H9 (cell line): ENCODE data around the gene COL28A1. TPM values are rescaled to one million over a fixed set of nuclear protein-coding genes. Genes with fewer than 3 reads are reported as not detected.

Source experiments
- DNase-seq: peaks from one replicate; pipeline ENCODE4 v3.0.0-alpha.2; 2017
- H2AFZ ChIP-seq: one replicate; pipeline ENCODE4 v1.6.1; 2013; ENCODE audit warnings: mild to moderate bottlenecking, low read length, control low read depth, moderate library complexity
- H2AK5ac ChIP-seq: 2 replicates; pipeline ENCODE4 v1.6.1; 2013; ENCODE audit warnings: low read length, control low read depth, mixed read lengths; ENCODE audit not compliant: insufficient read length
- H2BK120ac ChIP-seq: one replicate; pipeline ENCODE4 v1.6.1; 2013; ENCODE audit warnings: low read depth, mild to moderate bottlenecking, low read length, control low read depth, inconsistent platforms; ENCODE audit not compliant: poor library complexity, severe bottlenecking
- H2BK12ac ChIP-seq: 2 replicates; pipeline ENCODE4 v1.6.1; 2013; ENCODE audit warnings: low read length, control low read depth, mixed read lengths, low read depth; ENCODE audit not compliant: insufficient read length
- H2BK15ac ChIP-seq: 2 replicates; pipeline ENCODE4 v1.6.1; 2013; ENCODE audit warnings: low read depth, low read length, control low read depth
- H2BK20ac ChIP-seq: one replicate; pipeline ENCODE4 v1.6.1; 2013; ENCODE audit warnings: low read depth, mild to moderate bottlenecking, low read length, control low read depth, inconsistent platforms; ENCODE audit not compliant: poor library complexity, severe bottlenecking
- H2BK5ac ChIP-seq: 2 replicates; pipeline ENCODE4 v1.6.1; 2013; ENCODE audit warnings: low read length, control low read depth, mixed read lengths; ENCODE audit not compliant: insufficient read length
- H3K14ac ChIP-seq: 2 replicates; pipeline ENCODE4 v1.6.1; 2013; ENCODE audit warnings: low read length, control low read depth; ENCODE audit not compliant: insufficient read depth
- H3K18ac ChIP-seq: 2 replicates; pipeline ENCODE4 v1.6.1; 2013; ENCODE audit warnings: low read depth, mild to moderate bottlenecking, mixed read lengths, low read length, control low read depth; ENCODE audit not compliant: insufficient read length
- H3K23ac ChIP-seq: 2 replicates; pipeline ENCODE4 v1.6.1; 2013; ENCODE audit warnings: low read length, control low read depth, mixed read lengths, low read depth; ENCODE audit not compliant: insufficient read length
- H3K23me2 ChIP-seq: 2 replicates; pipeline ENCODE4 v1.6.1; 2013; ENCODE audit warnings: low read depth, mild to moderate bottlenecking, mixed read lengths, low read length, control low read depth; ENCODE audit not compliant: insufficient read length, poor library complexity, severe bottlenecking
- H3K27ac ChIP-seq: 2 replicates; pipeline ENCODE4 v1.5.1; 2013; ENCODE audit warnings: low read length, control low read depth, mixed read lengths, low read depth; ENCODE audit not compliant: insufficient read length
- H3K27me3 ChIP-seq: 2 replicates; pipeline ENCODE4 v1.6.1; 2013; ENCODE audit warnings: low read length, control low read depth, inconsistent platforms; ENCODE audit not compliant: insufficient read depth
- H3K4ac ChIP-seq: 2 replicates; pipeline ENCODE4 v1.6.1; 2013; ENCODE audit warnings: low read depth, mild to moderate bottlenecking, control low read depth, inconsistent platforms, low read length, moderate library complexity
- H3K4me1 ChIP-seq: 2 replicates; pipeline ENCODE4 v1.6.1; 2013; ENCODE audit warnings: low read length, control low read depth, inconsistent platforms; ENCODE audit not compliant: insufficient read depth
- H3K4me2 ChIP-seq: 2 replicates; pipeline ENCODE4 v1.6.1; 2013; ENCODE audit warnings: low read length, control low read depth, mixed read lengths; ENCODE audit not compliant: insufficient read length, insufficient read depth
- H3K56ac ChIP-seq: 2 replicates; pipeline ENCODE4 v1.6.1; 2013; ENCODE audit warnings: low read depth, mild to moderate bottlenecking, mixed read lengths, low read length, control low read depth; ENCODE audit not compliant: insufficient read length
- H3K79me1 ChIP-seq: 2 replicates; pipeline ENCODE4 v1.6.1; 2013; ENCODE audit warnings: low read depth, mild to moderate bottlenecking, moderate library complexity, low read length, control low read depth, inconsistent platforms; ENCODE audit not compliant: insufficient read depth, poor library complexity, severe bottlenecking
- H3K79me2 ChIP-seq: 2 replicates; pipeline ENCODE4 v1.6.1; 2013; ENCODE audit warnings: low read length, control low read depth, inconsistent platforms; ENCODE audit not compliant: insufficient read depth
- H3K9ac ChIP-seq: 2 replicates; pipeline ENCODE4 v1.6.1; 2013; ENCODE audit warnings: low read length, control low read depth, mixed read lengths; ENCODE audit not compliant: insufficient read length; ENCODE audit errors: extremely low read depth
- H3K9me3 ChIP-seq: one replicate; pipeline ENCODE4 v1.6.1; 2013; ENCODE audit warnings: low read depth, low read length, inconsistent platforms; ENCODE audit not compliant: control insufficient read depth
- H3T11ph ChIP-seq: one replicate; pipeline ENCODE4 v1.6.1; 2013; ENCODE audit warnings: mild to moderate bottlenecking, low read length, control low read depth, inconsistent platforms
- H4K20me1 ChIP-seq: one replicate; pipeline ENCODE4 v1.6.1; 2013; ENCODE audit not compliant: control insufficient read depth, insufficient read length, insufficient read depth
- H4K5ac ChIP-seq: 2 replicates; pipeline ENCODE4 v1.6.1; 2013; ENCODE audit warnings: low read depth, mild to moderate bottlenecking, mixed read lengths, low read length, control low read depth; ENCODE audit not compliant: insufficient read length
- H4K8ac ChIP-seq: replicated peaks from 2 replicates; pipeline ENCODE4 v1.6.1; 2013; ENCODE audit warnings: low read length, control low read depth, mixed read lengths, low read depth; ENCODE audit not compliant: insufficient read length
- H4K91ac ChIP-seq: 2 replicates; pipeline ENCODE4 v1.6.1; 2013; ENCODE audit warnings: low read depth, mild to moderate bottlenecking, moderate library complexity, mixed read lengths, low read length, control low read depth; ENCODE audit not compliant: insufficient read length
- H3K27ac Mint-ChIP-seq, 3 experiments: 2 replicates in 2 of 3; 3 replicates in 1 of 3; pipeline ENCODE4 v1.8.0; 2020 to 2021; ENCODE audit warnings: mixed read lengths in 3 of 3, mild to moderate bottlenecking in 1 of 3, moderate library complexity in 1 of 3
- H3K27me3 Mint-ChIP-seq: 2 replicates; pipeline ENCODE4 v1.8.0; 2021; ENCODE audit warnings: low read depth, mild to moderate bottlenecking, moderate library complexity, mixed read lengths
- H3K36me3 Mint-ChIP-seq, 3 experiments: 2 replicates in 2 of 3; 3 replicates in 1 of 3; pipeline ENCODE4 v1.8.0; 2020 to 2021; ENCODE audit warnings: low read depth in 3 of 3, mixed read lengths in 3 of 3; ENCODE audit not compliant: insufficient read depth in 1 of 3
- H3K4me1 Mint-ChIP-seq, 2 experiments: 2 replicates each; pipeline ENCODE4 v1.8.0; 2020; ENCODE audit warnings: mixed read lengths in 2 of 2
- H3K4me3 Mint-ChIP-seq, 2 experiments: 2 replicates in 1 of 2; 3 replicates in 1 of 2; pipeline ENCODE4 v1.8.0; 2020 to 2021; ENCODE audit warnings: mild to moderate bottlenecking in 2 of 2, mixed read lengths in 2 of 2, moderate library complexity in 1 of 2
- H3K9me3 Mint-ChIP-seq, 2 experiments: 2 replicates in 1 of 2; 3 replicates in 1 of 2; pipeline ENCODE4 v1.8.0; 2020; ENCODE audit warnings: mild to moderate bottlenecking in 2 of 2, mixed read lengths in 2 of 2, moderate library complexity in 1 of 2
- CTCF ChIP-seq: fragments of 200-600 bp; sonication (generic); conservative IDR thresholded peaks from 3 replicates; pipeline ENCODE4 v1.8.0; 2021; ENCODE audit warnings: antibody characterized with exemption, mild to moderate bottlenecking
- WGBS: extraction: QIAGEN DNeasy Blood & Tissue Kit; methylation state at CpG from one replicate; pipeline ENCODE4 v1.1.7; 2013; ENCODE audit warnings: missing lambda C conversion rate, low lambda C conversion rate, mixed read lengths; ENCODE audit not compliant: insufficient read length; ENCODE audit errors: extremely low coverage; 5-methylcytosine and 5-hydroxymethylcytosine counted together
- total RNA-seq: library from RNA; stranded (reverse); gene quantifications from 2 replicates; pipeline ENCODE4 v1.2.1, GENCODE V29; 2021

Gene COL28A1
- total RNA-seq, 1 experiment from 2014 or later = 0.66 TPM

GRCh38 chr7:7311001-7311400 lies 224.7 kb downstream of the COL28A1 start:
- H4K8ac ChIP-seq = no peak overlapping the region
- no peak overlapping the region for H3K27ac Mint-ChIP-seq

More at GRCh38 chr7:7311001-7311400, 224.7 kb downstream of the COL28A1 start:
- Histone ChIP-seq H3K9ac (no peak overlapping the region), H3K4ac (no peak overlapping the region), H3K56ac (no peak overlapping the region), H4K20me1 (no peaks in the 10 kb centered on the region), H3K23ac (no peak overlapping the region), H3K79me2 (no peaks in the 10 kb centered on the region), H4K5ac (no peak overlapping the region), H3K79me1 (no peaks in the 10 kb centered on the region), H2BK5ac (no peak overlapping the region), H3K9me3 (no peaks in the 10 kb centered on the region), H2BK120ac (no peak overlapping the region), H2BK12ac (no peak overlapping the region), H2BK20ac (no peak overlapping the region), H4K91ac (no peak overlapping the region), H3K23me2 (no peaks in the 10 kb centered on the region), H3K4me2 (no peak overlapping the region), H2AFZ (no peak overlapping the region), H3K18ac (no peak overlapping the region), H2AK5ac (no peak overlapping the region), H3K4me1 (no peaks in the 10 kb centered on the region), H3K14ac (no peak overlapping the region), H2BK15ac (no peak overlapping the region), H3K27ac (no peak overlapping the region), H3K27me3 (no peaks in the 10 kb centered on the region), H3T11ph (no peak overlapping the region)
- no peak for TF ChIP-seq CTCF
- no peak overlapping the region for H3K4me3 Mint-ChIP-seq
- H3K27me3 Mint-ChIP-seq = no peaks in the 10 kb centered on the region
- H3K36me3 Mint-ChIP-seq = no peaks in the 10 kb centered on the region
- no peak for DNase-seq
- no peaks in the 10 kb centered on the region; a peak in 1 of 5 replicates for H3K9me3 Mint-ChIP-seq
- no CpG with 5 or more reads among the region's 2 CpGs for WGBS
- H3K4me1 Mint-ChIP-seq = no peaks in the 10 kb centered on the region
